AG04450 (cell line): ENCODE results near the gene MST1. TPM values are rescaled to one million over a fixed set of nuclear protein-coding genes. Genes with fewer than 3 reads are reported as not detected.

ENCODE experiments used
- CTCF ChIA-PET: fragments of 300-600, 350-600 bp; formaldehyde crosslinking; extraction: SDS; loops from one replicate; lab custom pipeline; 2022; ENCODE audit warnings: antibody characterized with exemption, inconsistent platforms; lab: Charles Lee
- POLR2A ChIA-PET: fragments of 350-600 bp; formaldehyde crosslinking; extraction: SDS; loops from one replicate; lab custom pipeline; 2021; ENCODE audit warnings: antibody characterized with exemption, inconsistent platforms; lab: Yijun Ruan, JAX
- DNase-seq: peaks from one replicate; pipeline ENCODE4 v3.0.0-alpha.2; 2011; ENCODE audit warnings: low read depth, low spot score
- H3K27ac ChIP-seq: one replicate; pipeline ENCODE4 v1.5.1; 2012; ENCODE audit warnings: low read depth, low read length, control low read depth
- H3K27me3 ChIP-seq: one replicate; pipeline ENCODE4 v1.6.0; 2012; ENCODE audit warnings: low read length; ENCODE audit not compliant: control insufficient read depth, insufficient read depth
- H3K4me3 ChIP-seq: 2 replicates; pipeline ENCODE4 v1.5.1; 2011; ENCODE audit warnings: mild to moderate bottlenecking, low read depth, low read length, control low read depth
- H3K9me3 ChIP-seq: 2 replicates; pipeline ENCODE4 v1.5.1; 2012; ENCODE audit warnings: low read length; ENCODE audit not compliant: control insufficient read depth, insufficient read depth
- CTCF ChIP-seq: IDR thresholded peaks from 2 replicates; pipeline ENCODE4 v1.5.1; 2011; ENCODE audit warnings: low read depth, low read length, control low read depth, inconsistent platforms
- polyA plus RNA-seq: library from polyadenylated mRNA; depleted of rRNA; stranded (reverse); fragments of >200 nt; gene quantifications from 2 replicates; pipeline ENCODE4 v1.2.3, GENCODE V29; 2011

The MST1 gene
- polyA plus RNA-seq, 1 experiment: 6.5 TPM

GRCh38 chr3:49662021-49662420 is 27.3 kb downstream of the MST1 start:
- H3K4me3 ChIP-seq: no peak overlapping the region
- no peak for TF ChIP-seq CTCF
- no peak for DNase-seq
- H3K27me3 ChIP-seq: peaks cover 21% of the 10 kb centered on the region
- ChIA-PET POLR2A (no interaction called here), CTCF (no interaction called here)
- H3K9me3 ChIP-seq: no peaks in the 10 kb centered on the region; the same call in 1 of the 2 replicates
- H3K27ac ChIP-seq: no peak overlapping the region

- peaks cover 23% of the 10 kb centered on the region for H3K27me3 ChIP-seq
- ChIA-PET POLR2A (no interaction called here), CTCF (no interaction called here)
- no peak overlapping the region for H3K27ac ChIP-seq
- no peak for DNase-seq
- TF ChIP-seq CTCF: no peak
- H3K9me3 ChIP-seq: no peaks in the 10 kb centered on the region; the same call in 1 of the 2 replicates
- no peak overlapping the region for H3K4me3 ChIP-seq
Observed at GRCh38 chr3:49661281-49661680, 28.0 kb downstream of the MST1 start.

DNA sequence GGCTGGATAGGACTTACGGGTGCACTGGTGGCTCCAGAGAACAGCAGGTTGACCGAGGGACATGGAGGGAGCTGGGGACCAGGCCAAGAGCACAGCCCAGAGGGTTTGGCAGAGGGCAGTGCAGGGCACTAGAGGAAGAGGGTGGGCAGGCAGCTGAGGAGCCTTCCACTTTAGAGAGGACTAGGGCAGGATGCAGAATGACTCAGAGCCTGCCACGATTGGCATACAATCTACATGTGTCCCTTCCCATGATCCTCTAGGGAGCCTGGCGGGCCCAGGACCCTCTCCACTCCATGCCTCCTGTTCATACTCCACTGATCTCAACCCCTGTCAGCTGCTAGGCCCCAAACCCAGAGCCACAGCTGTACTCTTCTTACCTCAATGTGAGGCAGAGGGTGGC is 29.5 kb downstream of the MST1 start:
- ChIA-PET CTCF (no interaction called here), POLR2A (no interaction called here)
- peaks cover 22% of the 10 kb centered on the region for H3K27me3 ChIP-seq
- no peak for TF ChIP-seq CTCF
- H3K4me3 ChIP-seq: no peak overlapping the region
- DNase-seq: no peak
- H3K27ac ChIP-seq: no peak overlapping the region
- H3K9me3 ChIP-seq: no peaks in the 10 kb centered on the region; the same call in 1 of the 2 replicates

GRCh38 chr3:49658711-49659110 is 30.6 kb downstream of the MST1 start:
- POLR2A ChIA-PET: no interaction called here
- peaks cover 19% of the 10 kb centered on the region for H3K27me3 ChIP-seq
- H3K4me3 ChIP-seq: no peak overlapping the region
- H3K27ac ChIP-seq: no peak overlapping the region
- CTCF ChIA-PET: no interaction called here
- TF ChIP-seq CTCF: no peak
- no peak for DNase-seq
- H3K9me3 ChIP-seq: no peaks in the 10 kb centered on the region; the same call in 1 of the 2 replicates

DNA sequence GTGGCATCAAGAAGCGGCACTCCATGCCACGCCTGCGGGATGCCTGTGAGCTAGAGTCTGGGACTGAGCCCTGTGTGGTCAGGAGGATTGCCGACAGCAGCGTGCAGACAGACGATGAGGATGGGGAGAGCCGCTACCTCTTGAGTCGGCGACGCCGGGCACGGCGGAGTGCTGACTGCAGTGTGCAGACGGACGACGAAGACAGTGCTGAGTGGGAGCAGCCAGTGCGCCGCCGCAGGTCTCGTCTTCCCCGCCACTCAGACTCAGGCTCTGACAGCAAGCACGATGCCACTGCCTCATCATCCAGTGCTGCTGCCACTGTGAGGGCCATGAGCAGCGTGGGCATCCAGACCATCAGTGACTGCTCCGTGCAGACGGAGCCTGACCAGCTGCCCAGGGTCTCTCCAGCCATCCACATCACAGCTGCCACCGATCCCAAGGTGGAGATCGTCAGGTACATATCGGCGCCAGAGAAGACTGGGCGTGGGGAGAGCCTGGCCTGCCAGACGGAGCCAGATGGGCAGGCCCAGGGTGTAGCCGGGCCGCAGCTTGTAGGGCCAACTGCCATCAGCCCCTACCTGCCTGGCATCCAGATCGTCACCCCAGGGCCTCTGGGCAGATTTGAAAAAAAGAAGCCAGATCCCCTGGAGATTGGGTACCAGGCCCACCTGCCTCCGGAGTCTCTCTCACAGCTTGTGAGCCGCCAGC is 31.9 kb downstream of the MST1 start:
- ChIA-PET CTCF (interaction anchor here (1.3 to 1.8 kb wide), 2 partner anchors 14 to 117 kb away, joined by 5 to 7 read pairs; no protein-coding TSS in a partner anchor), POLR2A (no interaction called here)
- no peak for TF ChIP-seq CTCF
- peaks cover 14% of the 10 kb centered on the region for H3K27me3 ChIP-seq
- no peak for DNase-seq
- H3K4me3 ChIP-seq: no peak overlapping the region
- H3K27ac ChIP-seq: no peak overlapping the region
- no peaks in the 10 kb centered on the region; the same call in 1 of the 2 replicates for H3K9me3 ChIP-seq
